ENCODE measurements around the gene BRF1. TPM values are rescaled to one million over a fixed set of nuclear protein-coding genes. Genes with fewer than 3 reads are reported as not detected.
A peak's percentile ranks its signal among the peaks of the same experiment; 100 is the strongest.

The BRF1 gene
- total and polyA plus RNA-seq, 2 donors (not counting 1 experiment from before 2014, with no cell fraction given): 7.4 to 33.4 TPM

DNA sequence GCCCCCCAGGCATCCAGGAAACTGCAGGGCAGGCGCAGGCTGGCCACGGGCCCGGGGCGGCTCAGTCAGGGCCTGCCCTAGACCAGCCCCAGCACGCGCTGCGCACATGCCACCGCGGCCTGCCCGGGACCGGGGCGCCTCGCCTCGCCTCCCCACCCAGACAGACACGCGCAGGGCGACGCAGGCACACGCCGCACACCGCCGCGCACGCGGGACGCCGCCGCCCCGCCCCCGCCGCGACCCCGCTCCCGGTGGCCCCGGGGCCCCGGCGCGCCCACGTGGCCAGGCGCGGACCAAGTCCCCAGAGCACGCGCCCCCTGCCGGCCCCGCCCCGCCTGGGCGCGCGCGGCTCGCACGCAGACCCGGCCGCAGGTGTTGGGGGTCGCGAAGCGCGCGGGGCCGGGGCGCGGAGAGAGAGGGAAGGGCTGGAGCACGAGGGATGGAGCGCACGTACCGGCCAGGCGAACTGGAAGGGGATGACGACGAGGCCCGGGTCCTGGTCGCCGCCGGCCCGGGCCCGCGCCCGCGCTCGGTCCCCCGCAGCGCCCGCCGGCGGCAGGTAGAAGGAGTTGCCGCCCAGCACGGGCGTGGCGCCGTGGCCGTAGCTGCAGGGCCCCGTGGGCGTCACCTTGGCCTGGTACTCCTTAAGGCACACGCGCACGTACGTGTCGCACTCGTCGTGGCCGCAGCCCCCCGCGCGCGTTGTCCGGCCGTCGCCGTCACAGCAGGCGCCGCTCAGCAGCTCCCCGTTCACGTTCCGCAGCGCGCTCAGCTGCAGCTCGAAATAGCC is 133.3 kb downstream of the BRF1 start:
- Histone ChIP-seq H4K20me1 (ENCODE audit: control insufficient read depth, extremely low read depth, insufficient read depth, low read length) (no peaks in the 10 kb centered on the region), H3K9me3 (ENCODE audit: control insufficient read depth, insufficient read depth, low read depth, low read length) (no peaks in the 10 kb centered on the region), H3K4me1 (ENCODE audit: control insufficient read depth, extremely low read depth, insufficient read depth, low read length) (peaks cover 4% of the 10 kb centered on the region), H3K9ac (ENCODE audit: insufficient read depth, low read length) (no peak overlapping the region), H3K4me3 (replicated peaks in 1 of 4; ENCODE audit: control extremely low read depth in 1 of 4, insufficient read depth in 1 of 4, low read depth in 3 of 4, low read length in 4 of 4) (no peak overlapping the region), H3K27me3 (ENCODE audit: control insufficient read depth, insufficient read depth, low read length) (peaks cover 20% of the 10 kb centered on the region), H3K79me2 (ENCODE audit: control insufficient read depth, insufficient read depth, low read length) (no peaks in the 10 kb centered on the region), H2AFZ (ENCODE audit: low read length) (no peak overlapping the region), H3K27ac (ENCODE audit: insufficient read depth, low read length) (no peak overlapping the region), H3K4me2 (ENCODE audit: extremely low read depth, insufficient read depth, low read length) (no peak overlapping the region), H3K36me3 (ENCODE audit: control insufficient read depth, insufficient read depth, low read length) (no peaks in the 10 kb centered on the region)
- TF ChIP-seq, protein P1, sequence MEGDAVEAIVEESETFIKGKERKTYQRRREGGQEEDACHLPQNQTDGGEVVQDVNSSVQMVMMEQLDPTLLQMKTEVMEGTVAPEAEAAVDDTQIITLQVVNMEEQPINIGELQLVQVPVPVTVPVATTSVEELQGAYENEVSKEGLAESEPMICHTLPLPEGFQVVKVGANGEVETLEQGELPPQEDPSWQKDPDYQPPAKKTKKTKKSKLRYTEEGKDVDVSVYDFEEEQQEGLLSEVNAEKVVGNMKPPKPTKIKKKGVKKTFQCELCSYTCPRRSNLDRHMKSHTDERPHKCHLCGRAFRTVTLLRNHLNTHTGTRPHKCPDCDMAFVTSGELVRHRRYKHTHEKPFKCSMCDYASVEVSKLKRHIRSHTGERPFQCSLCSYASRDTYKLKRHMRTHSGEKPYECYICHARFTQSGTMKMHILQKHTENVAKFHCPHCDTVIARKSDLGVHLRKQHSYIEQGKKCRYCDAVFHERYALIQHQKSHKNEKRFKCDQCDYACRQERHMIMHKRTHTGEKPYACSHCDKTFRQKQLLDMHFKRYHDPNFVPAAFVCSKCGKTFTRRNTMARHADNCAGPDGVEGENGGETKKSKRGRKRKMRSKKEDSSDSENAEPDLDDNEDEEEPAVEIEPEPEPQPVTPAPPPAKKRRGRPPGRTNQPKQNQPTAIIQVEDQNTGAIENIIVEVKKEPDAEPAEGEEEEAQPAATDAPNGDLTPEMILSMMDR (conservative IDR thresholded peaks at IDR 0.05 in 1 of 2, IDR thresholded peaks at IDR 0.05 in 1 of 2; ENCODE audit: low read depth in 1 of 2, low read length in 2 of 2): no peak
- TF ChIP-seq EZH2 (IDR thresholded peaks at IDR 0.05; ENCODE audit: low read length, missing control alignments): peak; percentile 99
- DNase-seq (ENCODE audit: low read depth in 2 of 2): no peak

DNA sequence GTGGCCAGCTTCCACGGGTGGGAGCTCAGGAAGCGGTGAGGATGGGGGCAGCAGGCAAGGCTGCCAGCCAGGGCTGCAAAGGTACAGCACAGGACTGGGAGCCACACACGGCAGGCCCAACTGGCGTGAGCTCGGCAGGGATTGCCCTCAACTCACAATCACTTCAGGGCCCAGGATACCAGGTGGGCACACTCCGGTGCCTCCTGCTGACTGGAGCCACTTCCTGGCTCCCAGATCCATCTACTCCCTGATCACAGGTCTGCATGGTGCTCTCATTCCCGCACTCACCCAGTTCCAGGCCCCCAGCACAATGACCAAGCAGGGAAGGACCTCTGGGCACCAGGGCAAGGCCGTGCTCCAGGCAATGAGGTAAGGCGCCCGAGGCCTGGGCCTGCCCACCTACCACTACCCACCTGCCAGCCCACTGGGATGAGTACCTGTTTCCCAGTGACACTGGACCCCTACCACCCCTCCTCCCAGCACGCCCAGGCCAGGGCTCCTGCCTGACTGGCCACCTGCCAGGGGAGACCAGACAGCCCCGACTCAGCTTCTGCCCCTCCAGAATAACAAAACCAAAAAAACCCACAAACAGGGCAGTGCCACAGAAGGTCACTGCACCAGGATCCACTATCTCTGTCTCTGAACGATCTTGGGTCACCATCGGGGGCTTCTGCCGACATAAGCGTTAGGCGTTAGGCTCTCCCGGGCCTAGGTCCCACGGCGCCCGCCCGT is 134.1 kb downstream of the BRF1 start:
- Histone ChIP-seq H3K27ac (ENCODE audit: insufficient read depth, low read length) (no peak overlapping the region), H4K20me1 (ENCODE audit: control insufficient read depth, extremely low read depth, insufficient read depth, low read length) (no peaks in the 10 kb centered on the region), H3K79me2 (ENCODE audit: control insufficient read depth, insufficient read depth, low read length) (no peaks in the 10 kb centered on the region), H3K27me3 (ENCODE audit: control insufficient read depth, insufficient read depth, low read length) (peaks cover 20% of the 10 kb centered on the region), H3K4me2 (ENCODE audit: extremely low read depth, insufficient read depth, low read length) (no peak overlapping the region), H3K36me3 (ENCODE audit: control insufficient read depth, insufficient read depth, low read length) (no peaks in the 10 kb centered on the region), H2AFZ (ENCODE audit: low read length) (no peak overlapping the region), H3K9me3 (ENCODE audit: control insufficient read depth, insufficient read depth, low read depth, low read length) (no peaks in the 10 kb centered on the region), H3K4me1 (ENCODE audit: control insufficient read depth, extremely low read depth, insufficient read depth, low read length) (peaks cover 4% of the 10 kb centered on the region), H3K4me3 (replicated peaks in 1 of 4; ENCODE audit: control extremely low read depth in 1 of 4, insufficient read depth in 1 of 4, low read depth in 3 of 4, low read length in 4 of 4) (no peak overlapping the region), H3K9ac (ENCODE audit: insufficient read depth, low read length) (no peak overlapping the region)
- no peak for DNase-seq (ENCODE audit: low read depth in 2 of 2)
- TF ChIP-seq EZH2 (IDR thresholded peaks at IDR 0.05; ENCODE audit: low read length, missing control alignments): peak; percentile 66
- TF ChIP-seq, protein P1 (conservative IDR thresholded peaks at IDR 0.05 in 1 of 2, IDR thresholded peaks at IDR 0.05 in 1 of 2; ENCODE audit: low read depth in 1 of 2, low read length in 2 of 2): no peak

DNA sequence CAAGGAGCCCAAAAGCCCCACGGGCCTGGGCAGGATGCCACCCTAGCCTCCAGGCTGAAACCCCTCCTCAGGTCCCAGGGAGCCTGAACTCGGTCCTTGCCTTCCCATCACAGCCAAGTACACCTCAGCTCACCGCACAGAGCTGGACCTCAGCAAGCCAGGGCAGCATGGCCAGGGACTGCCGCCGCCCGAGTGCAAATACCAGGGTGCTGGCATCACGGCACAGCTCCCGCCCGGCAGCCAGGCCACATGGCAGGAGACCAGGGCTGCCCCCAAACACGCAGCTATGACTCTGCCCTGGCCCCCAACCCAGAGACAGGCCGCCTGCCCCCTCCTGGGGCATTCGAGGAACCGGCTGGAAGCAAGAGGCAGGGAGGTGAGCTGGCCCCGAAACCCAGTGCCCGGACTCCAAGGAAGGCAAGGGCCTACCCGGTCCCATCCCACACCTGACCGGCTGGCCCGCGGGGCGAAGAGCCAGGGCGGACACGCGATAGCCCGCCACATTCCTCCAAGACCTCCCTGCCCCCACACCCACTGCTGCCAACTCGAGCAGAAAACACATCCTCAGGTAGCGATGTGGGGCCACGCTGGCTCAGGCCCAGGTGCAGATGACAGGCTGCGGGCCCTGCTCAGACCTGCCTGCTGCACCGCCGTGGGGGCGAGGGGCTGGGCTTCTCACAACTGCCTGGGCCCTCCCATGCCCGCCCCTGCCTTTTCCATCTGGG is 134.9 kb downstream of the BRF1 start:
- no peak overlapping the region for H3K27ac ChIP-seq (ENCODE audit: insufficient read depth, low read length)
- no peaks in the 10 kb centered on the region for H3K9me3 ChIP-seq (ENCODE audit: control insufficient read depth, insufficient read depth, low read depth, low read length)
- DNase-seq (ENCODE audit: low read depth in 2 of 2): no peak
- H3K4me2 ChIP-seq (ENCODE audit: extremely low read depth, insufficient read depth, low read length): no peak overlapping the region
- peaks cover 20% of the 10 kb centered on the region for H3K27me3 ChIP-seq (ENCODE audit: control insufficient read depth, insufficient read depth, low read length)
- no peaks in the 10 kb centered on the region for H4K20me1 ChIP-seq (ENCODE audit: control insufficient read depth, extremely low read depth, insufficient read depth, low read length)
- no peaks in the 10 kb centered on the region for H3K36me3 ChIP-seq (ENCODE audit: control insufficient read depth, insufficient read depth, low read length)
- no peak overlapping the region for H3K9ac ChIP-seq (ENCODE audit: insufficient read depth, low read length)
- H3K4me1 ChIP-seq (ENCODE audit: control insufficient read depth, extremely low read depth, insufficient read depth, low read length): peaks cover 3% of the 10 kb centered on the region
- TF ChIP-seq, protein P1 (conservative IDR thresholded peaks at IDR 0.05 in 1 of 2, IDR thresholded peaks at IDR 0.05 in 1 of 2; ENCODE audit: low read depth in 1 of 2, low read length in 2 of 2): no peak
- no peak for TF ChIP-seq EZH2 (IDR thresholded peaks at IDR 0.05; ENCODE audit: low read length, missing control alignments)
- no peak overlapping the region for H3K4me3 ChIP-seq (replicated peaks in 1 of 4; ENCODE audit: control extremely low read depth in 1 of 4, insufficient read depth in 1 of 4, low read depth in 3 of 4, low read length in 4 of 4)
- H2AFZ ChIP-seq (ENCODE audit: low read length): no peak overlapping the region
- no peaks in the 10 kb centered on the region for H3K79me2 ChIP-seq (ENCODE audit: control insufficient read depth, insufficient read depth, low read length)

Measured in fibroblast of lung (primary cell).